Smooth muscle cell (in vitro differentiated cells): ENCODE measurements around the gene EXD3. TPM values are rescaled to one million over a fixed set of nuclear protein-coding genes. Genes with fewer than 3 reads are reported as not detected.
"Not testable (repeated sequence)": the region's sequence is repeated elsewhere in the genome, so short reads cannot be mapped to it uniquely, and the experiment has no call there.

Experiments
- DNase-seq: peaks from one replicate; lab custom pipeline; 2025; ENCODE audit not compliant: unreplicated experiment; lab: John Stamatoyannopoulos, UW
- H2AFZ ChIP-seq: fragments of 200-600 bp; sonication (generic); 2 replicates; pipeline ENCODE4 v1.6.0; 2016; ENCODE audit warnings: antibody characterized with exemption, low read depth, mild to moderate bottlenecking
- H3F3A ChIP-seq: fragments of 200-600 bp; sonication (generic); 2 replicates; pipeline ENCODE4 v1.6.0; 2017; ENCODE audit warnings: antibody characterized with exemption, low read depth
- H3K27ac ChIP-seq: fragments of 200-600 bp; sonication (generic); 2 replicates; pipeline ENCODE4 v1.5.1; 2016; ENCODE audit warnings: low read depth, mild to moderate bottlenecking
- H3K27me3 ChIP-seq: fragments of 200-600 bp; sonication (generic); 2 replicates; pipeline ENCODE4 v1.6.1; 2016; ENCODE audit warnings: low read depth, mild to moderate bottlenecking
- H3K36me3 ChIP-seq: fragments of 200-600 bp; sonication (generic); 2 replicates; pipeline ENCODE4 v1.5.1; 2016; ENCODE audit warnings: low read depth
- H3K4me1 ChIP-seq: fragments of 200-600 bp; sonication (generic); 2 replicates; pipeline ENCODE4 v1.5.1; 2016; ENCODE audit warnings: low read depth
- H3K4me2 ChIP-seq: fragments of 200-600 bp; sonication (generic); 2 replicates; pipeline ENCODE4 v1.6.0; 2016; ENCODE audit warnings: mild to moderate bottlenecking
- H3K4me3 ChIP-seq: fragments of 200-600 bp; sonication (generic); 2 replicates; pipeline ENCODE4 v1.5.1; 2016; ENCODE audit warnings: mild to moderate bottlenecking
- H3K79me2 ChIP-seq: fragments of 200-600 bp; sonication (generic); 2 replicates; pipeline ENCODE4 v1.6.0; 2016; ENCODE audit warnings: low read depth, mild to moderate bottlenecking
- H3K9ac ChIP-seq: fragments of 200-600 bp; sonication (generic); 2 replicates; pipeline ENCODE4 v1.6.0; 2016; ENCODE audit warnings: low read depth
- H3K9me3 ChIP-seq: fragments of 200-600 bp; sonication (generic); replicated peaks from 2 replicates; pipeline ENCODE4 v1.5.1; 2016; ENCODE audit warnings: low read depth
- H4K20me1 ChIP-seq: fragments of 200-600 bp; sonication (generic); 2 replicates; pipeline ENCODE4 v1.6.0; 2016; ENCODE audit warnings: low read depth
- WGBS: methylation state at CpG from one replicate; pipeline ENCODE4 v1.1.7; 2016; ENCODE audit warnings: low lambda C conversion rate; 5-methylcytosine and 5-hydroxymethylcytosine counted together
- polyA plus RNA-seq: library from polyadenylated mRNA; unstranded; fragments of >200 nt; fragmentation: Nextera tagmentation; extraction: Ambion mirVana; gene quantifications from 2 replicates; pipeline ENCODE4 v1.2.1, GENCODE V29; 2016
- total RNA-seq: library from RNA; depleted of rRNA; stranded (reverse); fragments of >200 nt; gene quantifications from 2 replicates; pipeline ENCODE4 v1.2.3, GENCODE V29; 2014
- TF ChIP-seq, protein P1 (sequence below): fragments of 200-600 bp; sonication (generic); IDR thresholded peaks from 2 replicates; pipeline ENCODE4 v1.5.1; 2017; ENCODE audit warnings: borderline replicate concordance, mild to moderate bottlenecking, antibody characterized with exemption; ENCODE audit not compliant: insufficient read depth, poor library complexity, severe bottlenecking

Gene EXD3
- total and polyA plus RNA-seq, 2 experiments from 2014 or later, result 3.1 to 15.7 TPM

GRCh38 chr9:137387891-137388560 lies 34.9 kb downstream of the EXD3 start:
- no peaks in the 10 kb centered on the region for H3F3A ChIP-seq
- no peaks in the 10 kb centered on the region for H3K27me3 ChIP-seq
- no peaks in the 10 kb centered on the region for H3K36me3 ChIP-seq
- H2AFZ ChIP-seq, result no peak overlapping the region
- no peaks in the 10 kb centered on the region for H3K9me3 ChIP-seq
- no peaks in the 10 kb centered on the region for H3K4me1 ChIP-seq
- TF ChIP-seq, protein P1, sequence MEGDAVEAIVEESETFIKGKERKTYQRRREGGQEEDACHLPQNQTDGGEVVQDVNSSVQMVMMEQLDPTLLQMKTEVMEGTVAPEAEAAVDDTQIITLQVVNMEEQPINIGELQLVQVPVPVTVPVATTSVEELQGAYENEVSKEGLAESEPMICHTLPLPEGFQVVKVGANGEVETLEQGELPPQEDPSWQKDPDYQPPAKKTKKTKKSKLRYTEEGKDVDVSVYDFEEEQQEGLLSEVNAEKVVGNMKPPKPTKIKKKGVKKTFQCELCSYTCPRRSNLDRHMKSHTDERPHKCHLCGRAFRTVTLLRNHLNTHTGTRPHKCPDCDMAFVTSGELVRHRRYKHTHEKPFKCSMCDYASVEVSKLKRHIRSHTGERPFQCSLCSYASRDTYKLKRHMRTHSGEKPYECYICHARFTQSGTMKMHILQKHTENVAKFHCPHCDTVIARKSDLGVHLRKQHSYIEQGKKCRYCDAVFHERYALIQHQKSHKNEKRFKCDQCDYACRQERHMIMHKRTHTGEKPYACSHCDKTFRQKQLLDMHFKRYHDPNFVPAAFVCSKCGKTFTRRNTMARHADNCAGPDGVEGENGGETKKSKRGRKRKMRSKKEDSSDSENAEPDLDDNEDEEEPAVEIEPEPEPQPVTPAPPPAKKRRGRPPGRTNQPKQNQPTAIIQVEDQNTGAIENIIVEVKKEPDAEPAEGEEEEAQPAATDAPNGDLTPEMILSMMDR, result no peak
- no peaks in the 10 kb centered on the region for H4K20me1 ChIP-seq
- H3K9ac ChIP-seq, result no peak overlapping the region
- H3K4me3 ChIP-seq, result no peak overlapping the region
- no peak for DNase-seq
- H3K4me2 ChIP-seq, result no peak overlapping the region
- H3K27ac ChIP-seq, result no peak overlapping the region
- H3K79me2 ChIP-seq, result no peaks in the 10 kb centered on the region
- 93% methylated on average over 26 of the region's 26 CpGs for WGBS

GRCh38 chr9:137387114-137387890 lies 35.7 kb downstream of the EXD3 start:
- no peak for DNase-seq
- 94% methylated on average over 27 of the region's 34 CpGs for WGBS

DNA sequence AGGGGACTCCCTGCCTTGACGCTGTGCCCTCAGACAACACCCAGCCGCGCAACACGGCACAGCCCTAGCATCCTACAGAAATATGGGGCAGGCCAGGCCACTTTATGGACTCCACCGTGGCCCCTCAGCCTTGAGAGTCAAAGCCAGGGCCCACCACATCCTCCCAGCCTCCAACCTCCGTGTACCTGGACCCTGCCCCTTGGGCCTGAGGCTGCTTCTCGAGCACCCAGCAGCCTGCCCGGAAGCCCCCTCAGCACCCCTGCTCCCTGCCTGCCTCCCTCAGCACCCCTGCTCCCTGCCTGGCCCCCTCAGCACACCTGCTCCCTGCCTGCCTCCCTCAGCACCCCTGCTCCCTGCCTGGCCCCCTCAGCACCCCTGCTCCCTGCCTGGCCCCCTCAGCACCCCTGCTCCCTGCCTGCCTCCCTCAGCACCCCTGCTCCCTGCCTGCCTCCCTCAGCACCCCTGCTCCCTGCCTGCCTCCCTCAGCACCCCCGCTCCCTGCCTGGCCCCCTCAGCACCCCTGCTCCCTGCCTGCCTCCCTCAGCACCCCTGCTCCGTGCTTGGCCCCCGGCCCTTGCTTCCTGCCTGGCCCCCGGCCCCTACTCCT lies 36.4 kb downstream of the EXD3 start:
- 100% methylated on average over 6 of the region's 12 CpGs for WGBS
- not testable (repeated sequence) for H3K79me2 ChIP-seq, H3K27me3 ChIP-seq, H3K4me3 ChIP-seq, H3K9me3 ChIP-seq, H3K36me3 ChIP-seq, H3K4me1 ChIP-seq, H3K27ac ChIP-seq, H3K4me2 ChIP-seq, H4K20me1 ChIP-seq, H2AFZ ChIP-seq, DNase-seq, H3F3A ChIP-seq, H3K9ac ChIP-seq

More at GRCh38 chr9:137387114-137387890, 35.7 kb downstream of the EXD3 start:
- Histone ChIP-seq H3K9ac (no peak overlapping the region), H3K4me1 (no peaks in the 10 kb centered on the region), H3K27me3 (no peaks in the 10 kb centered on the region), H3K36me3 (no peaks in the 10 kb centered on the region), H3K4me3 (no peak overlapping the region), H4K20me1 (no peaks in the 10 kb centered on the region), H3K27ac (no peak overlapping the region), H3K4me2 (no peak overlapping the region), H3K79me2 (no peaks in the 10 kb centered on the region), H3F3A (no peaks in the 10 kb centered on the region), H2AFZ (no peak overlapping the region), H3K9me3 (no peaks in the 10 kb centered on the region)
- TF ChIP-seq, protein P1, result no peak

- H3K79me2 ChIP-seq, result no peaks in the 10 kb centered on the region
- no peaks in the 10 kb centered on the region for H4K20me1 ChIP-seq
- no peak overlapping the region for H2AFZ ChIP-seq
- H3K27me3 ChIP-seq, result no peaks in the 10 kb centered on the region
- no peak overlapping the region for H3K27ac ChIP-seq
- no peaks in the 10 kb centered on the region for H3K4me1 ChIP-seq
- H3K36me3 ChIP-seq, result no peaks in the 10 kb centered on the region
- no peak for DNase-seq
- H3K9ac ChIP-seq, result no peak overlapping the region
- TF ChIP-seq, protein P1, result no peak
- H3F3A ChIP-seq, result no peaks in the 10 kb centered on the region
- H3K4me3 ChIP-seq, result no peak overlapping the region
- H3K9me3 ChIP-seq, result no peaks in the 10 kb centered on the region
- WGBS, result 98% methylated on average over 24 of the region's 26 CpGs
- H3K4me2 ChIP-seq, result no peak overlapping the region
These were observed 37.8 kb downstream of the EXD3 start for GRCh38 chr9:137385061-137385655.
